PFSK-1 (cell line): ENCODE measurements around the gene SMARCA4.

Experiments used
- POLR2AphosphoS5 ChIP-seq: IDR thresholded peaks from 2 replicates; pipeline ENCODE4 v1.6.1; 2012; ENCODE audit warnings: low read depth, mild to moderate bottlenecking, control low read depth, low read length, moderate library complexity
- SIN3A ChIP-seq: IDR thresholded peaks from 2 replicates; pipeline ENCODE4 v1.6.1; 2012; ENCODE audit warnings: mild to moderate bottlenecking, low read length, moderate library complexity, borderline replicate concordance; ENCODE audit not compliant: insufficient read depth
- TAF1 ChIP-seq: IDR thresholded peaks from 2 replicates; pipeline ENCODE4 v1.6.1; 2012; ENCODE audit warnings: low read length, control low read depth, borderline replicate concordance; ENCODE audit not compliant: insufficient read depth

- no peak for TF ChIP-seq POLR2AphosphoS5
- TF ChIP-seq SIN3A, result no peak
- TF ChIP-seq TAF1, result no peak
These were observed 60.3 kb downstream of the SMARCA4 start for GRCh38 chr19:11020982-11021759.
